ENCODE data around the gene IL17REL. TPM values are rescaled to one million over a fixed set of nuclear protein-coding genes. Genes with fewer than 3 reads are reported as not detected.

IL17REL gene
- polyA plus RNA-seq, 3 donors = not detected

DNA sequence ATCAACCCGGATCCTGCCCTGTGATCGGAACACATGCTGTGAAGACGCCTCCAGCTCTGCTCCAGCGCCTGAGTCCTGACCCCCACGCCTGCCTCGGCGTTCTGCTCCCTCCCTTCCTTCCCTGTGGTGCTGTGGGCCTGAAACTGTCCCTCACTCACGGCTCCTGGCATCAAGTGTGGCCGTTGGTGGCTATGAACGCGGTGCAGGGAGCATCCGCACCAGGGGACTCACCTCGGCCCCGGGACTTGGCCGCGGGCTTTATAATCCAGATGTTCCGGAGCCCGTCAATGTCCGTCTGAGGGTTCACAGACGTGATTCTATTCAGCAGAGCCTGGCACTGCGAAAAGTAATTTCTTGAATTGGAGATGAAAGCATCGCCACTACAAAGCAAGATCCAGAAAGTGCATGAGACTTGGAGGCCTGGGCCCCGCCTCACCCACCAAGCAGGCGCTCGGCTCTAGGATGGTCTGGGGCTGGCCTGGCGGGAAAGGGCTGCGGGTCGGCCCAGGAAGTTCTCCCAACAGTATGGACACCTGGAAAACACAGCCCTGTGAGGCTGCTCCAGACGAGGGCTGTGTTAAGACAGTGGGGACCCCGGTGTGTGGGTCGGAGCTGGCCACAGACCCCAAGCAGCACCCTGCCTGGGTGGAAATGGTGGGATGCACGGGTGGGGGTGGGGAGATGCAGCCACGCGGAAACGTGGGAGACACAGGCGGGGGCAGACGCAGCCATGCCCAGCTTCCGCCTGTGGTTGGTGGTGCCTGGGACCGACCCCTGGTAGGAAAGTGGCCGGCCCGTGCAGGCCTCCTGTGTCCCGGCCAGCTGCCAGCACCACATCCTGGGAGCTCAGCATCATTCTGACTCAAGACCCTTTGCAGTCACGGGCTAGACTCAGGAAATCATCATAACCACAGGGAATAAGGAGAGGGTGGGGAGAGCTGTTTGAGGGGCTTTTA is 21.8 kb upstream of the IL17REL start:
- intact Hi-C loops (cut with micrococcal nuclease) = loop anchor here (5.0 kb wide), 1 partner anchor 267 kb away; no protein-coding TSS in a partner anchor
- H3K4me2 ChIP-seq (replicated peaks; ENCODE audit: extremely low read depth, low read length, poor library complexity, severe bottlenecking) = no peak overlapping the region
- H3K9me3 ChIP-seq (replicated peaks in 1 of 2; ENCODE audit: control insufficient read depth in 1 of 2, insufficient read depth in 1 of 2, low read length in 2 of 2) = peaks cover 5% of the 10 kb centered on the region in 2 donors
- no peak overlapping the region for H3K27ac ChIP-seq (ENCODE audit: low read depth in 1 of 2, low read length in 2 of 2)
- Mint-ChIP-seq H3K36me3 (no peaks in the 10 kb centered on the region), H3K27ac (peak overlapping the region in 1 of 7 donors; percentile 32), H3K9me3 (peaks cover 4 to 15% (median 9%) of the 10 kb centered on the region in 7 donors), H3K4me1 (peaks cover 1% of the 10 kb centered on the region), H3K4me3 (peak overlapping the region in 1 of 2 donors; percentile 11), H3K27me3 (ENCODE audit: low read depth in 3 of 3) (peaks cover 14 to 34% (median 18%) of the 10 kb centered on the region in 3 donors)
- peaks cover 8 to 32% of the 10 kb centered on the region in 2 donors for H3K27me3 ChIP-seq (ENCODE audit: control insufficient read depth in 2 of 2, insufficient read depth in 2 of 2, low read length in 2 of 2)
- no peak overlapping the region for H3K9ac ChIP-seq (ENCODE audit: insufficient read depth, low read length, poor library complexity, severe bottlenecking)
- 91% methylated on average over 39 of the region's 43 CpGs for WGBS (ENCODE audit: insufficient coverage)
- no peak for TF ChIP-seq CTCF (IDR thresholded peaks at IDR 0.05)
- peaks cover 0 to 6% of the 10 kb centered on the region in 2 donors for H3K4me1 ChIP-seq (ENCODE audit: control insufficient read depth in 1 of 2, insufficient read depth in 2 of 2, low read length in 2 of 2)
- H4K20me1 ChIP-seq (ENCODE audit: insufficient read depth, low read length) = no peaks in the 10 kb centered on the region
- H3K79me2 ChIP-seq (ENCODE audit: insufficient read depth, low read length) = no peaks in the 10 kb centered on the region
- DNase-seq = no peak
- no peak overlapping the region for H2AFZ ChIP-seq (ENCODE audit: insufficient read depth, low read depth, low read length, poor library complexity, severe bottlenecking)
- no peak overlapping the region for H3K4me3 ChIP-seq (replicated peaks in 1 of 3; ENCODE audit: low read depth in 2 of 3, low read length in 3 of 3)
- no peaks in the 10 kb centered on the region for H3K36me3 ChIP-seq (replicated peaks in 1 of 2; ENCODE audit: control insufficient read depth in 1 of 2, insufficient read depth in 2 of 2, low read length in 2 of 2)

GRCh38 chr22:50032941-50033601 is 20.5 kb upstream of the IL17REL start:
- Histone ChIP-seq H3K4me2 (replicated peaks; ENCODE audit: extremely low read depth, low read length, poor library complexity, severe bottlenecking) (no peak overlapping the region), H4K20me1 (ENCODE audit: insufficient read depth, low read length) (no peaks in the 10 kb centered on the region), H3K36me3 (replicated peaks in 1 of 2; ENCODE audit: control insufficient read depth in 1 of 2, insufficient read depth in 2 of 2, low read length in 2 of 2) (no peaks in the 10 kb centered on the region), H3K9me3 (replicated peaks in 1 of 2; ENCODE audit: control insufficient read depth in 1 of 2, insufficient read depth in 1 of 2, low read length in 2 of 2) (peaks cover 0 to 4% of the 10 kb centered on the region in 2 donors), H3K27ac (ENCODE audit: low read depth in 1 of 2, low read length in 2 of 2) (no peak overlapping the region), H2AFZ (ENCODE audit: insufficient read depth, low read depth, low read length, poor library complexity, severe bottlenecking) (no peak overlapping the region), H3K4me3 (replicated peaks in 1 of 3; ENCODE audit: low read depth in 2 of 3, low read length in 3 of 3) (no peak overlapping the region), H3K9ac (ENCODE audit: insufficient read depth, low read length, poor library complexity, severe bottlenecking) (no peak overlapping the region), H3K4me1 (ENCODE audit: control insufficient read depth in 1 of 2, insufficient read depth in 2 of 2, low read length in 2 of 2) (peaks cover 0 to 6% of the 10 kb centered on the region in 2 donors), H3K79me2 (ENCODE audit: insufficient read depth, low read length) (no peaks in the 10 kb centered on the region), H3K27me3 (ENCODE audit: control insufficient read depth in 2 of 2, insufficient read depth in 2 of 2, low read length in 2 of 2) (peaks cover 8 to 34% of the 10 kb centered on the region in 2 donors)
- intact Hi-C loops (cut with micrococcal nuclease) = loop anchor here (5.0 kb wide), 1 partner anchor 266 kb away; no protein-coding TSS in a partner anchor
- peaks cover 15 to 36% (median 23%) of the 10 kb centered on the region in 3 donors for H3K27me3 Mint-ChIP-seq (ENCODE audit: low read depth in 3 of 3)
- H3K27ac Mint-ChIP-seq = no peak overlapping the region
- WGBS (ENCODE audit: insufficient coverage) = 94% methylated on average over 22 of the region's 23 CpGs
- H3K36me3 Mint-ChIP-seq = no peaks in the 10 kb centered on the region
- H3K9me3 Mint-ChIP-seq = peaks cover 0 to 10% (median 0%) of the 10 kb centered on the region in 7 donors
- TF ChIP-seq CTCF (IDR thresholded peaks at IDR 0.05) = no peak
- peaks cover 1% of the 10 kb centered on the region for H3K4me1 Mint-ChIP-seq
- no peak for DNase-seq
- H3K4me3 Mint-ChIP-seq = no peak overlapping the region

All from CD14-positive monocyte (primary cell).